ENCODE data around the gene HELT. TPM values are rescaled to one million over a fixed set of nuclear protein-coding genes. Genes with fewer than 3 reads are reported as not detected.

HELT gene
- total RNA-seq, 1 experiment from 2014 or later = not detected

DNA sequence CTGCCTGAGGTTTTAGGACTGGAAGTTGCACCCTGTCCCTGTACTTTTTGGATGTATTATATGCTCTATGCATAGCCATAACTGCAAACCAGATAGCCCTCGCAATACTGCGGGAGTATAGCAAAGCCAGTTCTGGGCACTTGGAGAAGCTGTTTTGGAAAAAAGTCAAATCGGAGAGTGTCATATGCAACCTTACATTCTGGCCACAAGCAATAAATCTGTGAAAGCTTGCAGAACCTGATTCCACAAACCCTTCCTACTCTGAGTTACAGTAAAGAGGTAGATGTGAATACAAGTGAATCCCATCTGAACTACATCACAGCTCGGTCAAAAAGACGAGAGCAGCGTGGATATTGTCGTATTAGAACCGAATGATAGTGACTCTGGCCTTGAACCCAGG is 10.3 kb downstream of the HELT start:
- Mint-ChIP-seq H3K27me3 (ENCODE audit: insufficient read depth, unreplicated experiment) (peaks cover 71% of the 10 kb centered on the region), H3K36me3 (ENCODE audit: insufficient read depth, unreplicated experiment) (no peaks in the 10 kb centered on the region), H3K4me1 (ENCODE audit: insufficient read depth, unreplicated experiment) (no peaks in the 10 kb centered on the region), H3K27ac (ENCODE audit: low read depth, unreplicated experiment) (no peak overlapping the region), H3K9me3 (ENCODE audit: unreplicated experiment) (no peaks in the 10 kb centered on the region), H3K4me3 (ENCODE audit: unreplicated experiment) (no peak overlapping the region)
- CTCF ChIA-PET = interaction anchor here (1.0 kb wide), 2 partner anchors 10 to 12 kb away, joined by 3 to 7 read pairs; partner anchors contain the start of gene HELT
- TF ChIP-seq, protein P1, sequence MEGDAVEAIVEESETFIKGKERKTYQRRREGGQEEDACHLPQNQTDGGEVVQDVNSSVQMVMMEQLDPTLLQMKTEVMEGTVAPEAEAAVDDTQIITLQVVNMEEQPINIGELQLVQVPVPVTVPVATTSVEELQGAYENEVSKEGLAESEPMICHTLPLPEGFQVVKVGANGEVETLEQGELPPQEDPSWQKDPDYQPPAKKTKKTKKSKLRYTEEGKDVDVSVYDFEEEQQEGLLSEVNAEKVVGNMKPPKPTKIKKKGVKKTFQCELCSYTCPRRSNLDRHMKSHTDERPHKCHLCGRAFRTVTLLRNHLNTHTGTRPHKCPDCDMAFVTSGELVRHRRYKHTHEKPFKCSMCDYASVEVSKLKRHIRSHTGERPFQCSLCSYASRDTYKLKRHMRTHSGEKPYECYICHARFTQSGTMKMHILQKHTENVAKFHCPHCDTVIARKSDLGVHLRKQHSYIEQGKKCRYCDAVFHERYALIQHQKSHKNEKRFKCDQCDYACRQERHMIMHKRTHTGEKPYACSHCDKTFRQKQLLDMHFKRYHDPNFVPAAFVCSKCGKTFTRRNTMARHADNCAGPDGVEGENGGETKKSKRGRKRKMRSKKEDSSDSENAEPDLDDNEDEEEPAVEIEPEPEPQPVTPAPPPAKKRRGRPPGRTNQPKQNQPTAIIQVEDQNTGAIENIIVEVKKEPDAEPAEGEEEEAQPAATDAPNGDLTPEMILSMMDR (IDR thresholded peaks at IDR 0.05; ENCODE audit: unreplicated experiment) = no peak
- no peak for DNase-seq (ENCODE audit: unreplicated experiment)
- intact Hi-C loops (cut with micrococcal nuclease) = no loop called here
- POLR2A ChIA-PET = no interaction called here
- no TSS peak for BruUV-seq (replicated peaks)

DNA sequence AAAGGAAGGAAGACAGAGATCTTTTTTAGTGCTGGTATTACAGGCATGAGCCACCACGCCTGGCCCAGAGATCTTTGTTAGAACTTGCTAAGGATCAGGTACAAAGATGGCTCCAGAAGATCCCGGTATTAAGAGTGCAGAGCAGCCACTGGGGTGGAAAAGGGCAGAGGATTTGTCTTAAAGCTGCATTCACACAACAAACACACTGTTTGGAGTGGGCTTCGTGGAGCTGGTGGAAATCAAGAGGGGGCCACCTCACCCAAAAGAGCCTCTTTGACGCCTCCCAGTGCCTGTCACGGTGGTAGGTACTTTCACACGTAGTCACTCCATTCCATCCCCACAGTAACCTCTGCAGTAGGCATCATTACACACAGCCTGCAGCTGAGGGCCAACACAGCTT is 13.3 kb downstream of the HELT start:
- H3K4me1 Mint-ChIP-seq (ENCODE audit: insufficient read depth, unreplicated experiment) = no peaks in the 10 kb centered on the region
- BruUV-seq (replicated peaks) = no TSS peak
- intact Hi-C loops (cut with micrococcal nuclease) = no loop called here
- no peak overlapping the region for H3K27ac Mint-ChIP-seq (ENCODE audit: low read depth, unreplicated experiment)
- no peak overlapping the region for H3K4me3 Mint-ChIP-seq (ENCODE audit: unreplicated experiment)
- ChIA-PET POLR2A (interaction anchor here (0.7 kb wide), 1 partner anchor 421 kb away, joined by 3 read pairs; no protein-coding TSS in a partner anchor), CTCF (interaction anchor here (0.7 to 1.7 kb wide), 4 partner anchors 9 to 103 kb away, joined by 3 to 6 read pairs (median 3); no protein-coding TSS in a partner anchor)
- H3K36me3 Mint-ChIP-seq (ENCODE audit: insufficient read depth, unreplicated experiment) = peaks cover 6% of the 10 kb centered on the region
- DNase-seq (ENCODE audit: unreplicated experiment) = no peak
- H3K9me3 Mint-ChIP-seq (ENCODE audit: unreplicated experiment) = no peaks in the 10 kb centered on the region
- TF ChIP-seq, protein P1 (IDR thresholded peaks at IDR 0.05; ENCODE audit: unreplicated experiment) = no peak
- H3K27me3 Mint-ChIP-seq (ENCODE audit: insufficient read depth, unreplicated experiment) = peaks cover 48% of the 10 kb centered on the region

DNA sequence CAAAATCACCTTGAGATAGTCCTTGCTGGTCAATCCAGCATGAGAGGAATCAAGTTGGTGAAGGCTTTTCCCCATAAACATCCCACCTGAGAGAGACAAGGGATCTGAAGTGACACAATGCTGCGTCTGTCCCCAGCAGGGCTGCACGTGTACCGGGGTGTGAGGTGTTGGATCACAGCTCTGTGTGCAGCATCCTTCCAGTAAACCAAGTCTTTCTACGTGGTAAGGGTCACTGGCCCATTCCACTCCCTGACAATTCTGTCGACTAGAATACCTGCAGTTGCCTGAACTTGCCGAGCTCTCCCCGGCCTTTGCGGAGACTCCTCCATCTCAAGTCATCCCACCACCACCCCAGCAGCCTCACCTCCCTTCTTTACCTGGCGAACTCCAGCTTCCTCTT is 14.8 kb downstream of the HELT start:
- ChIA-PET POLR2A (interaction anchor here (0.6 to 0.9 kb wide), 2 partner anchors 51 to 77 kb away, joined by 3 read pairs; no protein-coding TSS in a partner anchor), CTCF (interaction anchor here (1.5 kb wide), 1 partner anchor 63 kb away, joined by 9 read pairs; no protein-coding TSS in a partner anchor)
- no peak overlapping the region for H3K4me3 Mint-ChIP-seq (ENCODE audit: unreplicated experiment)
- DNase-seq (ENCODE audit: unreplicated experiment) = no peak
- peaks cover 34% of the 10 kb centered on the region for H3K27me3 Mint-ChIP-seq (ENCODE audit: insufficient read depth, unreplicated experiment)
- peaks cover 6% of the 10 kb centered on the region for H3K36me3 Mint-ChIP-seq (ENCODE audit: insufficient read depth, unreplicated experiment)
- H3K27ac Mint-ChIP-seq (ENCODE audit: low read depth, unreplicated experiment) = no peak overlapping the region
- BruUV-seq (replicated peaks) = no TSS peak
- no peaks in the 10 kb centered on the region for H3K4me1 Mint-ChIP-seq (ENCODE audit: insufficient read depth, unreplicated experiment)
- TF ChIP-seq, protein P1 (IDR thresholded peaks at IDR 0.05; ENCODE audit: unreplicated experiment) = no peak
- intact Hi-C loops (cut with micrococcal nuclease) = no loop called here
- H3K9me3 Mint-ChIP-seq (ENCODE audit: unreplicated experiment) = no peaks in the 10 kb centered on the region

DNA sequence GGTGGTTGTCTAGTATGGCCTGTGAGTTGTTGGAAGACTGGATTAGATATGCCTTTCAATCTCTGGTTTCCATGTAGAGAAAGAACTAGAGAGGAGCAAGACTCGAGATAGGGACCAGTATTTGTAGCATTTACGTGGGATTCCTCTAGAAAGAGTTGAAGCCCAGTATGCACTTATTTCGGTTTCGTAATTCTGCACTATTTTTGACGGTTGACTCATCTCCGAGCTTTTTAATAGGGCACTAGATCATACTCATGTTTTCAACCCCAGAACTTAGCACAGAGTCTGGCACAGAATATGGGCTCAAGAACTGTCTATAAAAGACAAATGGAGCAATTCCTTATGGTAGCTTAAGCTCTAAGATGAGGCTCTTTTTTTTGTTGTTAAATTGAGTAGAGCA is 15.7 kb downstream of the HELT start:
- H3K4me3 Mint-ChIP-seq (ENCODE audit: unreplicated experiment) = no peak overlapping the region
- intact Hi-C loops (cut with micrococcal nuclease) = no loop called here
- POLR2A ChIA-PET = no interaction called here

More for the DNA sequence above, 15.7 kb downstream of the HELT start:
- no peaks in the 10 kb centered on the region for H3K4me1 Mint-ChIP-seq (ENCODE audit: insufficient read depth, unreplicated experiment)
- TF ChIP-seq, protein P1 (IDR thresholded peaks at IDR 0.05; ENCODE audit: unreplicated experiment) = no peak
- peaks cover 30% of the 10 kb centered on the region for H3K27me3 Mint-ChIP-seq (ENCODE audit: insufficient read depth, unreplicated experiment)
- H3K27ac Mint-ChIP-seq (ENCODE audit: low read depth, unreplicated experiment) = no peak overlapping the region
- no peaks in the 10 kb centered on the region for H3K9me3 Mint-ChIP-seq (ENCODE audit: unreplicated experiment)
- peaks cover 6% of the 10 kb centered on the region for H3K36me3 Mint-ChIP-seq (ENCODE audit: insufficient read depth, unreplicated experiment)
- no TSS peak for BruUV-seq (replicated peaks)
- CTCF ChIA-PET = interaction anchor here (1.5 kb wide), 1 partner anchor 62 kb away, joined by 9 read pairs; no protein-coding TSS in a partner anchor
- peak; percentile 81 for DNase-seq (ENCODE audit: unreplicated experiment)

All from MCF 10A (cell line).